ENCODE data around the gene SHISA9.

SHISA9 gene

GRCh38 chr16:13203725-13204124 lies 302.3 kb downstream of the SHISA9 start:
- DNase-seq = no peak

GRCh38 chr16:13205352-13205751 lies 304.0 kb downstream of the SHISA9 start:
- DNase-seq = no peak

- no peak for DNase-seq
Measured at GRCh38 chr16:13206606-13207005, 305.2 kb downstream of the SHISA9 start.

GRCh38 chr16:13207151-13207550 lies 305.8 kb downstream of the SHISA9 start:
- no peak for DNase-seq

- no peak for DNase-seq
Measured at GRCh38 chr16:13223666-13224065, 322.3 kb downstream of the SHISA9 start.

GRCh38 chr16:13229039-13229438 lies 327.6 kb downstream of the SHISA9 start:
- DNase-seq = no peak

- no peak for DNase-seq
Measured at GRCh38 chr16:13231365-13231764, 330.0 kb downstream of the SHISA9 start.

- no peak for DNase-seq
Measured at GRCh38 chr16:13234999-13235398, 333.6 kb downstream of the SHISA9 start.

- no peak for DNase-seq
Measured at GRCh38 chr16:13236308-13236707, 334.9 kb downstream of the SHISA9 start.

GRCh38 chr16:13238182-13238581 lies 336.8 kb downstream of the SHISA9 start:
- DNase-seq = no peak

- no peak for DNase-seq
Measured at GRCh38 chr16:13242201-13242600, 340.8 kb downstream of the SHISA9 start.

- DNase-seq = no peak
Measured at GRCh38 chr16:13244770-13245169, 343.4 kb downstream of the SHISA9 start.

- DNase-seq = no peak
Measured at GRCh38 chr16:13245713-13246377, 344.4 kb downstream of the SHISA9 start.

- DNase-seq = no peak
Measured at GRCh38 chr16:13254998-13255614, 353.7 kb downstream of the SHISA9 start.

- no peak for DNase-seq
Measured at GRCh38 chr16:13262270-13263090, 361.1 kb downstream of the SHISA9 start.

GRCh38 chr16:13264749-13265552 lies 363.6 kb downstream of the SHISA9 start:
- no peak for DNase-seq

GRCh38 chr16:13269359-13269758 lies 368.0 kb downstream of the SHISA9 start:
- DNase-seq = no peak

GRCh38 chr16:13269905-13270528 lies 368.6 kb downstream of the SHISA9 start:
- DNase-seq = no peak

GRCh38 chr16:13270602-13271001 lies 369.2 kb downstream of the SHISA9 start:
- no peak for DNase-seq

- no peak for DNase-seq
Measured at GRCh38 chr16:13289515-13289914, 388.1 kb downstream of the SHISA9 start.

Data from CD4-positive, alpha-beta T cell treated with Interleukin-15 for 1 hour (primary cell).